K562 (cell line): ENCODE results near the gene NEDD8.

Experiments used
- CEBPG ChIP-seq, 3 experiments: fragments of 200-800 bp in 1 of 3; sonication (Bioruptor generic) in 1 of 3; sonication (generic) in 1 of 3; formaldehyde crosslinking in 1 of 3; IDR thresholded peaks in 2 of 3; conservative IDR thresholded peaks in 1 of 3; 2 replicates each; pipeline versions ENCODE4 v1.6.1 to v1.8.0; 2016 to 2022; ENCODE audit warnings: missing compliant biosample characterization in 2 of 3, missing genetic modification characterization in 2 of 3, mild to moderate bottlenecking in 1 of 3, missing genetic modification reagents in 1 of 3
- EP300 ChIP-seq: IDR thresholded peaks from 2 replicates; pipeline ENCODE4 v1.6.1; 2012; ENCODE audit warnings: low read length, improper control_type of control experiment
- FOSL1 ChIP-seq: fragments of 200-800 bp; sonication (Bioruptor generic); conservative IDR thresholded peaks from 2 replicates; pipeline ENCODE4 v1.6.1; 2016; ENCODE audit warnings: missing genetic modification characterization, missing compliant biosample characterization
- MEF2D ChIP-seq: conservative IDR thresholded peaks from 2 replicates; pipeline ENCODE4 v1.6.1; 2016; ENCODE audit warnings: low read depth, missing genetic modification characterization, missing compliant biosample characterization
- NR3C1 ChIP-seq: sonication (generic); formaldehyde crosslinking; IDR thresholded peaks from 2 replicates; pipeline ENCODE4 v1.8.1; 2022; ENCODE audit warnings: missing genetic modification reagents
- ZFP1 ChIP-seq: fragments of 450-650 bp; formaldehyde crosslinking; IDR thresholded peaks from 2 replicates; pipeline ENCODE4 v1.4.0; 2020; ENCODE audit warnings: mild to moderate bottlenecking, mixed read lengths
- ZNF146 ChIP-seq: IDR thresholded peaks from one replicate; pipeline ENCODE4 v1.6.1; 2018; ENCODE audit warnings: missing compliant biosample characterization; ENCODE audit not compliant: unreplicated experiment
- TF ChIP-seq, protein P1 (sequence below): fragments of 450-650 bp; IDR thresholded peaks from 2 replicates; pipeline ENCODE4 v1.6.1; 2016; ENCODE audit warnings: borderline replicate concordance

DNA sequence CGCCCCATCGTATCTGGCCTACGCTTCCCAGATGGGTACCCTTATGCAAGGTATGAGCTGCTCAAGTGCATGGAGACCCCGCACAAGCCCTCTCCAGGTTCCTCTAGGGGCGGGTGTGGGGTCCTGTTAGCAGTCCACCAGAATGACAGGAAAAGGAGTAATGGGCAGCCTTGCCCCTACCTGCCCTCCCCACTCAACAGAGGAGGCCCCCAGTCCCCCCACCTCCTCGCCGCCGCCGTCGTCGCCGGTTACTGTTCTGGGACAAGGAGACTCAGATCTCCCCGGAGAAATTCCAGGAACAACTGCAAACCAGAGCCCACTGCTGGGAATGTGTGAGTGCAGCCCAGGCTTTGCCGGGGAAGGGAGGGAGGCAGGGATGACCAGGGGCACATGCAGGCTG lies 54.3 kb downstream of the NEDD8 start:
- TF ChIP-seq, protein P1, sequence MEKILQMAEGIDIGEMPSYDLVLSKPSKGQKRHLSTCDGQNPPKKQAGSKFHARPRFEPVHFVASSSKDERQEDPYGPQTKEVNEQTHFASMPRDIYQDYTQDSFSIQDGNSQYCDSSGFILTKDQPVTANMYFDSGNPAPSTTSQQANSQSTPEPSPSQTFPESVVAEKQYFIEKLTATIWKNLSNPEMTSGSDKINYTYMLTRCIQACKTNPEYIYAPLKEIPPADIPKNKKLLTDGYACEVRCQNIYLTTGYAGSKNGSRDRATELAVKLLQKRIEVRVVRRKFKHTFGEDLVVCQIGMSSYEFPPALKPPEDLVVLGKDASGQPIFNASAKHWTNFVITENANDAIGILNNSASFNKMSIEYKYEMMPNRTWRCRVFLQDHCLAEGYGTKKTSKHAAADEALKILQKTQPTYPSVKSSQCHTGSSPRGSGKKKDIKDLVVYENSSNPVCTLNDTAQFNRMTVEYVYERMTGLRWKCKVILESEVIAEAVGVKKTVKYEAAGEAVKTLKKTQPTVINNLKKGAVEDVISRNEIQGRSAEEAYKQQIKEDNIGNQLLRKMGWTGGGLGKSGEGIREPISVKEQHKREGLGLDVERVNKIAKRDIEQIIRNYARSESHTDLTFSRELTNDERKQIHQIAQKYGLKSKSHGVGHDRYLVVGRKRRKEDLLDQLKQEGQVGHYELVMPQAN, result no peak
- TF ChIP-seq ZNF146 (CRISPR knock-in tag) (no peak), EP300 (no peak), ZFP1 (CRISPR knock-in tag) (no peak), MEF2D (tag) (no peak), FOSL1 (tag) (no peak), CEBPG (CRISPR knock-in tag; IDR thresholded peaks at IDR 0.05) (no peak), CEBPG (tag; conservative IDR thresholded peaks at IDR 0.05 in 1 of 2, IDR thresholded peaks at IDR 0.05 in 1 of 2) (no peak), NR3C1 (CRISPR knock-in tag) (no peak)
